GM19372 (cell line): ENCODE measurements around the gene PIGS.

ENCODE experiments used
- ATAC-seq: cut with Tn5 transposase; IDR thresholded peaks from one replicate; pipeline ENCODE4 v1.9.1; 2021; ENCODE audit warnings: mild to moderate bottlenecking, low read depth, moderate library complexity; ENCODE audit not compliant: unreplicated experiment

Gene PIGS

GRCh38 chr17:28511858-28512461 lies 59.4 kb downstream of the PIGS start:
- no peak for ATAC-seq

DNA sequence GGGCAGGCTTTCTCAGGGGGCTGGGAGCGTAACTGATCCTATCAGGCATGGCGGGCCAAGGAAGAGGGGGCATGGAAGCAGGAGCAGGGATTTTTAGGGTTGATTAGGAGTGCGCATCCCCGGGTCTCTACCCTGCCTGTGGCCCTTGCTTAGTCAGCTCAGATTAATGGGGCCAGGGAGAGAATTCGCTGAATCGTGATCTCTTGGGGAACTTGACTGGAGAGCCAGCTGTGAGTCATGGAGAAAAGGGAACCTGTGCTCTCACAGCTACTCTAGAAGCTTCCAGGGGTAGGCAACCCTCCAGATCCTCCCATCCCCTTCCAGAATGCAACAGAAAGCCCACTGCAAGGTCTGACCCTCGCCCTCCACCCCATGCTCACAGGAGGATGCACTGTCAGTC lies 61.5 kb downstream of the PIGS start:
- ATAC-seq: no peak

- ATAC-seq: no peak
These were observed 63.1 kb downstream of the PIGS start for GRCh38 chr17:28508211-28508724.

GRCh38 chr17:28507567-28508203 lies 63.6 kb downstream of the PIGS start:
- no peak for ATAC-seq

GRCh38 chr17:28506763-28507487 lies 64.4 kb downstream of the PIGS start:
- ATAC-seq: no peak

- no peak for ATAC-seq
These were observed 65.2 kb downstream of the PIGS start, which contains the start of gene FOXN1 for GRCh38 chr17:28505986-28506665. FOXN1 (plus strand) TSS chr17:28506348; CDS start chr17:28523970, 17,622 bp downstream.

DNA sequence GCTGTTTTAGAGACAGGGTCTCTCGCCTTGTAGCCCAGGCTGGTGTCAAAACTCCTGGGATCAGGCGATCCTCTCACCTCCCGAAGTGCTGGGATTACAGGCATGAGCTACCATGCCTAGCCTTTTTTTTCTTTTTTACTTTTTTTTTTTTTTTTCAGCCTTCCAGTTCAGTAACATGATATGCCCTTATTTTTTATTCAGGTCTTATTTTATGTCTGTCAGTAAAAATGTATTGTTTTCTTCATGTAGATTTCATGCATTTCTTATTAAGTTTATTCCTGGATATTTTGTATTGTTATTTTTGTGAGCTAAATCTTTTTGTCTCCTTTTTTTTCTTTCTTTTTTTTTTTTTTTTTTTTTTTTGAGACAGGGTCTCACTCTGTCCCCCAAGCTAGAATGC lies 67.9 kb downstream of the PIGS start:
- ATAC-seq: no peak
